Uterus (tissue), 4 donors: ENCODE data around the gene TCF4. TPM values are rescaled to one million over a fixed set of nuclear protein-coding genes. Genes with fewer than 3 reads are reported as not detected.

Experiments
- DNase-seq, 2 donors: peaks; one replicate each; pipeline ENCODE4 v3.0.0-alpha.2; 2019 to 2020
- H3K27ac ChIP-seq, 2 donors: fragments of 200-600 bp; sonication (generic); 1 replicate in 1 of 2; 2 replicates in 1 of 2; pipeline ENCODE4 v1.5.1; 2016 to 2018
- H3K27me3 ChIP-seq, 2 donors: fragments of 200-600 bp; sonication (generic); one replicate each; pipeline ENCODE4 v1.5.1; 2018 to 2019; ENCODE audit warnings: control low read depth in 1 of 2
- H3K36me3 ChIP-seq, 2 donors: fragments of 200-600 bp; sonication (generic); one replicate each; pipeline ENCODE4 v1.5.1; 2019; ENCODE audit warnings: control low read depth in 1 of 2
- H3K4me1 ChIP-seq, 2 donors: fragments of 200-600 bp; sonication (generic); one replicate each; pipeline ENCODE4 v1.5.1; 2018 to 2019; ENCODE audit warnings: control low read depth in 1 of 2
- H3K4me3 ChIP-seq, 2 donors: fragments of 200-600 bp; sonication (generic); 1 replicate in 1 of 2; 2 replicates in 1 of 2; pipeline ENCODE4 v1.5.1; 2018 to 2019; ENCODE audit warnings: mild to moderate bottlenecking in 1 of 2
- H3K9me3 ChIP-seq, 2 donors: fragments of 200-600 bp; sonication (generic); one replicate each; pipeline ENCODE4 v1.5.1; 2019; ENCODE audit warnings: control low read depth in 1 of 2
- CTCF ChIP-seq, 4 experiments: fragments of 200-600 bp in 2 of 4; fragments of 450-650 bp in 2 of 4; sonication (generic) in 2 of 4; IDR thresholded peaks; one replicate each; pipeline ENCODE4 v1.5.1; 2016 to 2019; ENCODE audit warnings: antibody characterized with exemption in 4 of 4, mild to moderate bottlenecking in 2 of 4, moderate library complexity in 1 of 4
- POLR2A ChIP-seq, 2 donors: fragments of 450-650 bp; IDR thresholded peaks; one replicate each; pipeline ENCODE4 v1.6.1; 2016; ENCODE audit warnings: antibody characterized with exemption in 2 of 2, mild to moderate bottlenecking in 1 of 2, moderate library complexity in 1 of 2
- intact Hi-C: fragments of 100-400 bp; cut with DNase I; formaldehyde crosslinking; loops from one replicate; pipeline ENCODE4 v1.15.1; 2023; ENCODE audit warnings: low total_unique reads
- total RNA-seq, 4 donors: library from RNA; depleted of rRNA in 3 of 4; stranded (reverse); fragments of >200 nt in 3 of 4; gene quantifications; one replicate each; pipeline versions ENCODE4 v1.1.0 to v1.2.4, GENCODE V29; 2014 to 2023
- donor health status: DM: yes; HTN: yes; CAD: no.

The TCF4 gene
- total RNA-seq, 4 donors from 2014 or later, result 123 to 514 (median 163) TPM

GRCh38 chr18:55582325-55582724 is 5.7 kb downstream of the TCF4 start:
- no peaks in the 10 kb centered on the region for H3K9me3 ChIP-seq
- peak overlapping the region in 1 of 2 donors; percentile 28 for H3K27ac ChIP-seq
- H3K4me1 ChIP-seq, result peaks cover 0 to 3% of the 10 kb centered on the region in 2 donors
- no peak for DNase-seq
- intact Hi-C loops, result no loop called here
- no peaks in the 10 kb centered on the region for H3K27me3 ChIP-seq
- H3K4me3 ChIP-seq, result no peak overlapping the region
- no peak for TF ChIP-seq CTCF (IDR thresholded peaks at IDR 0.05)
- no peak for TF ChIP-seq POLR2A (IDR thresholded peaks at IDR 0.05)
- H3K36me3 ChIP-seq, result no peaks in the 10 kb centered on the region

- intact Hi-C loops, result no loop called here
Measured at GRCh38 chr18:55579501-55580270, 8.3 kb downstream of the TCF4 start.

GRCh38 chr18:55577812-55578539 is 10.0 kb downstream of the TCF4 start:
- H3K9me3 ChIP-seq, result no peaks in the 10 kb centered on the region

More at GRCh38 chr18:55579501-55580270, 8.3 kb downstream of the TCF4 start:
- TF ChIP-seq POLR2A (IDR thresholded peaks at IDR 0.05) (no peak), CTCF (IDR thresholded peaks at IDR 0.05) (no peak)
- H3K27ac ChIP-seq, result peak overlapping the region in 1 of 2 donors; percentile 57
- no peak for DNase-seq
- no peak overlapping the region for H3K4me3 ChIP-seq
- H3K4me1 ChIP-seq, result peaks cover 0 to 3% of the 10 kb centered on the region in 2 donors
- no peaks in the 10 kb centered on the region for H3K27me3 ChIP-seq
- H3K36me3 ChIP-seq, result no peaks in the 10 kb centered on the region
- H3K9me3 ChIP-seq, result no peaks in the 10 kb centered on the region

GRCh38 chr18:55576001-55576400 is 12.0 kb downstream of the TCF4 start:
- DNase-seq, result no peak
- TF ChIP-seq CTCF (IDR thresholded peaks at IDR 0.05), result no peak
- no peak for TF ChIP-seq POLR2A (IDR thresholded peaks at IDR 0.05)
- Histone ChIP-seq H3K27ac (no peak overlapping the region), H3K4me1 (peaks cover 0 to 3% of the 10 kb centered on the region in 2 donors), H3K4me3 (no peak overlapping the region), H3K36me3 (no peaks in the 10 kb centered on the region), H3K9me3 (no peaks in the 10 kb centered on the region), H3K27me3 (no peaks in the 10 kb centered on the region)
- intact Hi-C loops, result no loop called here

More at GRCh38 chr18:55577812-55578539, 10.0 kb downstream of the TCF4 start:
- Histone ChIP-seq H3K4me3 (no peak overlapping the region), H3K36me3 (no peaks in the 10 kb centered on the region), H3K27me3 (no peaks in the 10 kb centered on the region), H3K27ac (no peak overlapping the region), H3K4me1 (peaks cover 0 to 3% of the 10 kb centered on the region in 2 donors)
- TF ChIP-seq POLR2A (IDR thresholded peaks at IDR 0.05), result no peak
- no peak for TF ChIP-seq CTCF (IDR thresholded peaks at IDR 0.05)
- intact Hi-C loops, result no loop called here
- no peak for DNase-seq

GRCh38 chr18:55575066-55575465 is 12.9 kb downstream of the TCF4 start:
- intact Hi-C loops, result no loop called here
- TF ChIP-seq POLR2A (IDR thresholded peaks at IDR 0.05), result no peak
- no peak overlapping the region for H3K27ac ChIP-seq
- no peaks in the 10 kb centered on the region for H3K9me3 ChIP-seq
- no peak overlapping the region for H3K4me3 ChIP-seq
- no peaks in the 10 kb centered on the region for H3K36me3 ChIP-seq
- H3K4me1 ChIP-seq, result peaks cover 0 to 2% of the 10 kb centered on the region in 2 donors
- H3K27me3 ChIP-seq, result no peaks in the 10 kb centered on the region
- DNase-seq, result no peak
